Spinal cord (tissue), 10 donors: ENCODE results near the gene ATXN7L2. TPM values are rescaled to one million over a fixed set of nuclear protein-coding genes. Genes with fewer than 3 reads are reported as not detected.

ENCODE experiments used
- DNase-seq, 6 donors: peaks; one replicate each; pipeline versions ENCODE4 v3.0.0 to v3.0.0-alpha.2; 2013 to 2015; ENCODE audit warnings: low spot score in 6 of 6, low read depth in 4 of 6
- H3K27ac ChIP-seq: one replicate; pipeline ENCODE4 v1.5.1; 2013; ENCODE audit warnings: low read depth, low read length, control low read depth
- H3K27me3 ChIP-seq: one replicate; pipeline ENCODE4 v1.6.1; 2013; ENCODE audit warnings: low read length; ENCODE audit not compliant: control insufficient read depth, insufficient read depth
- H3K36me3 ChIP-seq: one replicate; pipeline ENCODE4 v1.6.1; 2013; ENCODE audit warnings: low read length; ENCODE audit not compliant: control insufficient read depth, insufficient read depth
- H3K4me1 ChIP-seq: one replicate; pipeline ENCODE4 v1.6.1; 2013; ENCODE audit warnings: low read length; ENCODE audit not compliant: control insufficient read depth, insufficient read depth
- H3K4me3 ChIP-seq: one replicate; pipeline ENCODE4 v1.5.1; 2013; ENCODE audit warnings: low read depth, low read length, control low read depth
- H3K9me3 ChIP-seq: one replicate; pipeline ENCODE4 v1.6.1; 2013; ENCODE audit warnings: low read length; ENCODE audit not compliant: control insufficient read depth, insufficient read depth
- WGBS: methylation state at CpG from one replicate; pipeline ENCODE4 v1.1.5; 2013; ENCODE audit warnings: missing lambda C conversion rate; ENCODE audit not compliant: insufficient coverage; 5-methylcytosine and 5-hydroxymethylcytosine counted together
- polyA plus RNA-seq, 2 donors: library from polyadenylated mRNA; unstranded; fragments of 120-200 nt; gene quantifications; one replicate each; pipeline ENCODE4 v1.2.1, GENCODE V29; 2013; ENCODE audit not compliant: insufficient read length in 2 of 2
- total RNA-seq, 2 donors: library from RNA; depleted of rRNA in 1 of 2; stranded (reverse); fragments of 120-200 nt in 1 of 2; fragments of >200 nt in 1 of 2; gene quantifications; one replicate each; pipeline versions ENCODE4 v1.2.3 to v1.2.4, GENCODE V29; 2013 to 2014
- donor health status: healthy.

ATXN7L2 gene
- total and polyA plus RNA-seq, 4 donors: 1.6 to 17.1 (median 11.5) TPM

- H3K36me3 ChIP-seq: no peaks in the 10 kb centered on the region
- H3K9me3 ChIP-seq: peaks cover 2% of the 10 kb centered on the region
- no CpG with 5 or more reads among the region's 1 CpG for WGBS
- DNase-seq: no peak
- H3K27ac ChIP-seq: no peak overlapping the region
- H3K4me3 ChIP-seq: no peak overlapping the region
- no peaks in the 10 kb centered on the region for H3K4me1 ChIP-seq
- H3K27me3 ChIP-seq: peaks cover 2% of the 10 kb centered on the region
These were observed 29.1 kb upstream of the ATXN7L2 start for GRCh38 chr1:109454497-109455133.

- WGBS: no CpG with 5 or more reads among the region's 4 CpGs
- peaks cover 20% of the 10 kb centered on the region for H3K27me3 ChIP-seq
- H3K4me3 ChIP-seq: no peak overlapping the region
- no peak overlapping the region for H3K27ac ChIP-seq
- no peak for DNase-seq
- H3K9me3 ChIP-seq: peaks cover 2% of the 10 kb centered on the region
- H3K4me1 ChIP-seq: no peaks in the 10 kb centered on the region
- no peaks in the 10 kb centered on the region for H3K36me3 ChIP-seq
These were observed 25.9 kb upstream of the ATXN7L2 start for GRCh38 chr1:109457819-109458218.

DNA sequence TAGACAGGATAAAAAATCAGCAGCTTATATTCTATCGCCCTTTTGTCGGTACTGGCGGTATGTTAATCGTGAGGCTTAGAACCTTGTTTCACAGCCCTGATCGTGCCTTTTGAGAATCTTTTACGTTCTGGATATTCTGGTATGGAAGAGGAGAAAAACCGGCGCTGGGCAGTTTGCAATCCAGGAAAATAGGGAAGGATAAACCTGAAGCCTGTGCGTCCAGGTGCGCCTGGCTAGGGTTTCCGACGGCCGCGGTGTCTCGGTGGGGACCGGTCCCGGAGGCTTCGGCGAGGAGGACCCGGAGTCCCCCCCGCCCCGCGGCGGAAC lies 17.6 kb upstream of the ATXN7L2 start:
- peaks cover 89% of the 10 kb centered on the region for H3K27me3 ChIP-seq
- WGBS: 3% methylated on average over 24 of the region's 24 CpGs

DNA sequence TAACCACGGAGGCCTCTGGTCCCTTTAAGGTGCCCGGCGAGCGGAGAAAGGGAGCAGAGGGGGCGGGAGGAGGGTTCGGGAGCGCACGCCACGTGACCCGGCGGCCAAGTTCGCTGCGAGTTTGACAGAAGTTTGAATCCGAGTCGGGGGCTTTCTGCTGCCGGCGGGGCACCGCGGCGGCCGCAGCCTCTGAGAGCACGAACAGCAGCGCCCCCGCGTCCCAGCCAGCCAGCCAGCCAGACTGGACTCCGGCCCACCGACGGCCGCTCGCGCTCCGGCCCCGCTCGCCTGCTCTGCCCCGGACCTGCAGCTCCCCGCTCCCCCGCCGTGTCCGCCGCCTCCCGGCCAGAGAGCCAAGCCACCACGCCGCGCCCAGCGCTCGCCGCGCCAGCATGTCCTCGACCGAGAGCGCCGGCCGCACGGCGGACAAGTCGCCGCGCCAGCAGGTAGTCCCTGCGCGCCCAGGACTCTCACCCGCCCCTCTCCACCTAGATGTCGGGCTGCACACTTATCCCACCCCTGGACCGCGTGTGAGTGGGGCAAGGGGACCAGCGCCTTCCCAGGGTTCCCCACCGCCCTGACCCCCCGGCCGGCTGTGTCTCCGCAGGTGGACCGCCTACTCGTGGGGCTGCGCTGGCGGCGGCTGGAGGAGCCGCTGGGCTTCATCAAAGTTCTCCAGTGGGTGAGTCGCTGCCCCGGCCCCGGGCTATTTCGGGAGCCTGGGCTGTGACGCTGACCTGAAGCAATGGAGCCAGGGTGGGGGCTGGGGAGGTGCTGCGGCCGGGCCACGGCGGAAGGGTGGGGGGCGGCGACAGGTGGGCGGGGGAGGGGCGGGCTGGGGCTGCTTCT lies 17.0 kb upstream of the ATXN7L2 start, which contains the start of gene SYPL2:
SYPL2 (plus strand) TSS at position 95 of the 849 bp plus-strand sequence; CDS start at position 393, 298 bp downstream.
- WGBS: under 1% methylated on average over 76 of the region's 88 CpGs
- Histone ChIP-seq H3K27me3 (peaks cover 89% of the 10 kb centered on the region), H3K36me3 (no peaks in the 10 kb centered on the region), H3K4me3 (peak within 1 kb of the TSS; percentile 46), H3K4me1 (peaks cover 17% of the 10 kb centered on the region), H3K27ac (no peak within 1 kb of the TSS), H3K9me3 (no peaks in the 10 kb centered on the region)
- DNase-seq: peak in 1 of 6 donors; percentile 48

More for the DNA sequence above, 17.6 kb upstream of the ATXN7L2 start:
- no peak for DNase-seq
- H3K27ac ChIP-seq: no peak overlapping the region
- peaks cover 17% of the 10 kb centered on the region for H3K4me1 ChIP-seq
- H3K4me3 ChIP-seq: peak overlapping the region; percentile 46
- no peaks in the 10 kb centered on the region for H3K9me3 ChIP-seq
- H3K36me3 ChIP-seq: no peaks in the 10 kb centered on the region

- Histone ChIP-seq H3K4me3 (no peak overlapping the region), H3K27ac (no peak overlapping the region), H3K27me3 (peaks cover 86% of the 10 kb centered on the region), H3K4me1 (peaks cover 17% of the 10 kb centered on the region), H3K36me3 (no peaks in the 10 kb centered on the region), H3K9me3 (no peaks in the 10 kb centered on the region)
- no peak for DNase-seq
- WGBS: 15% methylated on average over 16 of the region's 23 CpGs
These were observed 16.4 kb upstream of the ATXN7L2 start for GRCh38 chr1:109467301-109467777.

DNA sequence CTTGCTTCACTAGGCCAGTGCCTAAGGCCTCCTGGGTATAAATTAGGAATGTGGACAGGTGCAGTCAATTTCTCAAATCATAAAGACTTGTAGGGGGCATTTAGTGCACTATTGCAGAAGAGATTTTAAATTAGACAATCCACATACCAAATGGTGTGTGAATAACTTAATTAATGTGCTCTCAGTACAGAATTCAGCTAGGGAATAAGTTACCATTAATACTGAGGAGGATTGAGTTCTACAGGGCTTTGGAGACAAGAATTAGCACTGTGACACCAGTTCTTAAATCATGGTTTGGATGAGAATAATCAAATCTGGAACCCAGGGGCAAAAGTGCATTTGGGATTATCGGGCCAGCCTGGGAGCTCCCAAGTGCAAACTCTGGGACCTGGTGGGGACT lies 15.6 kb upstream of the ATXN7L2 start:
- no peaks in the 10 kb centered on the region for H3K9me3 ChIP-seq
- H3K4me3 ChIP-seq: no peak overlapping the region
- no peak for DNase-seq
- H3K4me1 ChIP-seq: peaks cover 17% of the 10 kb centered on the region
- no peak overlapping the region for H3K27ac ChIP-seq
- no peaks in the 10 kb centered on the region for H3K36me3 ChIP-seq
- WGBS: 80% methylated on average over 1 of the region's 1 CpG
- H3K27me3 ChIP-seq: peaks cover 79% of the 10 kb centered on the region

- H3K27ac ChIP-seq: no peak overlapping the region
- WGBS: 17% methylated on average over 2 of the region's 2 CpGs
- H3K4me3 ChIP-seq: no peak overlapping the region
- DNase-seq: no peak
- no peaks in the 10 kb centered on the region for H3K36me3 ChIP-seq
- H3K9me3 ChIP-seq: no peaks in the 10 kb centered on the region
- peaks cover 73% of the 10 kb centered on the region for H3K27me3 ChIP-seq
- H3K4me1 ChIP-seq: peaks cover 17% of the 10 kb centered on the region
These were observed 14.8 kb upstream of the ATXN7L2 start for GRCh38 chr1:109468903-109469302.

DNA sequence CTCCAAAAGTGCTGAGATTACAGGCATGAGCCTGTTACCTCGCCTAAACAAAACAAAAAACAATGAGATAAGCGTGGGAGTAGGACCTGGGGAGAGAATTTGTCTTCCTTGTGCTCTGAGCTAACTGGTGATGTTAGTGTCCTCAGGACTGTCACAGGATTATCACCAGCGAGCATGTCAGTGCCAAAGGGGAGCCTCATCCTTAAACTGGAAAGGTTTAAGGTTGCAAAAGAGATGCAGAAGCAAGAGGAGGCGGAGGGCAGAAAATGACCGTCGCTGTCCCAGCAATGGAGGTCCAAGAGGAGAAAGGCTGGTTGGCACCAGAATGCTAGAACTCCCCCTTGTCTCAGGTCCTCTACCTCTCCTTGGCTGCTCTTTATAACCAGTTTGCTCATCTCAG lies 13.5 kb upstream of the ATXN7L2 start:
- Histone ChIP-seq H3K27ac (no peak overlapping the region), H3K9me3 (no peaks in the 10 kb centered on the region), H3K4me3 (no peak overlapping the region), H3K36me3 (no peaks in the 10 kb centered on the region), H3K4me1 (peaks cover 17% of the 10 kb centered on the region), H3K27me3 (peaks cover 62% of the 10 kb centered on the region)
- DNase-seq: no peak
- 74% methylated on average over 5 of the region's 6 CpGs for WGBS

DNA sequence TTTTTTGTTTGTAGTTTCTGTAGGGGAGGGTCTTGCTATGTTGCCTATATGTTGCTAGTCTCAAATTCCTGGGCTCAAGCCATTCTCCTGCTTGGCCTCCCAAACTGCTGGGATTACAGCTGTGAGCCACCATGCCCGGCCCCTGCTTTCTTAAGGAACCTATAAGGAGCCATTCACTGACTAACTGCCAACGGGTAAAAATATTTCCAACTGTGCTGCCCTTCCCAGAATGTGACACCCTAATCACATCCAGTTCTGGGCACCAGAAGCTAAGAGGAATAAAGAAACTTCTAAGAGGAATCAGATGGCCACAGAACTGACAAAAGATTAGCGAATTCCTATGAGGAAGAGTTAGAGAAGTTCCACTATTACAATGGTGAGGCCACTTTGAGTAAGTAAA lies 10.9 kb upstream of the ATXN7L2 start:
- no peaks in the 10 kb centered on the region for H3K36me3 ChIP-seq
- 75% methylated on average over 1 of the region's 3 CpGs for WGBS
- DNase-seq: no peak
- no peak overlapping the region for H3K4me3 ChIP-seq
- H3K4me1 ChIP-seq: no peaks in the 10 kb centered on the region
- H3K27ac ChIP-seq: no peak overlapping the region
- peaks cover 49% of the 10 kb centered on the region for H3K27me3 ChIP-seq
- H3K9me3 ChIP-seq: no peaks in the 10 kb centered on the region
